ENCODE results near the gene TARBP2.

- TF ChIP-seq CTCF (IDR thresholded peaks at IDR 0.05) = no peak
- no peak for TF ChIP-seq POLR2AphosphoS5 (IDR thresholded peaks at IDR 0.05; ENCODE audit: low read depth, low read length)
- no peak for TF ChIP-seq SIN3A (IDR thresholded peaks at IDR 0.05; ENCODE audit: borderline replicate concordance, low read depth, low read length)
- no peak for TF ChIP-seq EZH2phosphoT487 (IDR thresholded peaks at IDR 0.05; ENCODE audit: borderline replicate concordance, low read depth)
- TF ChIP-seq TAF1 (IDR thresholded peaks at IDR 0.05; ENCODE audit: borderline replicate concordance, low read depth, low read length) = no peak
- TF ChIP-seq CHD2 (IDR thresholded peaks at IDR 0.05; ENCODE audit: low read length, partially characterized antibody) = no peak
- TF ChIP-seq MAX (IDR thresholded peaks at IDR 0.05; ENCODE audit: low read depth) = no peak
- no peak for TF ChIP-seq MEF2A (IDR thresholded peaks at IDR 0.05; ENCODE audit: borderline replicate concordance, low read depth)
- TF ChIP-seq FOXM1 (IDR thresholded peaks at IDR 0.05; ENCODE audit: low read depth) = no peak
- TF ChIP-seq ZBTB33 (IDR thresholded peaks at IDR 0.05; ENCODE audit: borderline replicate concordance, low read depth) = no peak
- TF ChIP-seq, protein P1, sequence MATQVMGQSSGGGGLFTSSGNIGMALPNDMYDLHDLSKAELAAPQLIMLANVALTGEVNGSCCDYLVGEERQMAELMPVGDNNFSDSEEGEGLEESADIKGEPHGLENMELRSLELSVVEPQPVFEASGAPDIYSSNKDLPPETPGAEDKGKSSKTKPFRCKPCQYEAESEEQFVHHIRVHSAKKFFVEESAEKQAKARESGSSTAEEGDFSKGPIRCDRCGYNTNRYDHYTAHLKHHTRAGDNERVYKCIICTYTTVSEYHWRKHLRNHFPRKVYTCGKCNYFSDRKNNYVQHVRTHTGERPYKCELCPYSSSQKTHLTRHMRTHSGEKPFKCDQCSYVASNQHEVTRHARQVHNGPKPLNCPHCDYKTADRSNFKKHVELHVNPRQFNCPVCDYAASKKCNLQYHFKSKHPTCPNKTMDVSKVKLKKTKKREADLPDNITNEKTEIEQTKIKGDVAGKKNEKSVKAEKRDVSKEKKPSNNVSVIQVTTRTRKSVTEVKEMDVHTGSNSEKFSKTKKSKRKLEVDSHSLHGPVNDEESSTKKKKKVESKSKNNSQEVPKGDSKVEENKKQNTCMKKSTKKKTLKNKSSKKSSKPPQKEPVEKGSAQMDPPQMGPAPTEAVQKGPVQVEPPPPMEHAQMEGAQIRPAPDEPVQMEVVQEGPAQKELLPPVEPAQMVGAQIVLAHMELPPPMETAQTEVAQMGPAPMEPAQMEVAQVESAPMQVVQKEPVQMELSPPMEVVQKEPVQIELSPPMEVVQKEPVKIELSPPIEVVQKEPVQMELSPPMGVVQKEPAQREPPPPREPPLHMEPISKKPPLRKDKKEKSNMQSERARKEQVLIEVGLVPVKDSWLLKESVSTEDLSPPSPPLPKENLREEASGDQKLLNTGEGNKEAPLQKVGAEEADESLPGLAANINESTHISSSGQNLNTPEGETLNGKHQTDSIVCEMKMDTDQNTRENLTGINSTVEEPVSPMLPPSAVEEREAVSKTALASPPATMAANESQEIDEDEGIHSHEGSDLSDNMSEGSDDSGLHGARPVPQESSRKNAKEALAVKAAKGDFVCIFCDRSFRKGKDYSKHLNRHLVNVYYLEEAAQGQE (IDR thresholded peaks at IDR 0.05; ENCODE audit: low read depth, low read length) = no peak
- TF ChIP-seq ELF1 (IDR thresholded peaks at IDR 0.05) = no peak
- TF ChIP-seq FOXJ3 (CRISPR knock-in tag; IDR thresholded peaks at IDR 0.05) = no peak
- no peak for TF ChIP-seq EP300 (IDR thresholded peaks at IDR 0.05; ENCODE audit: borderline replicate concordance in 1 of 2, low read depth in 1 of 2, low read length in 1 of 2)
Measured at GRCh38 chr12:53516758-53517455, 15.8 kb downstream of the TARBP2 start.

Data from SK-N-SH (cell line).